ENCODE measurements around the gene RNU7-1.

DNA sequence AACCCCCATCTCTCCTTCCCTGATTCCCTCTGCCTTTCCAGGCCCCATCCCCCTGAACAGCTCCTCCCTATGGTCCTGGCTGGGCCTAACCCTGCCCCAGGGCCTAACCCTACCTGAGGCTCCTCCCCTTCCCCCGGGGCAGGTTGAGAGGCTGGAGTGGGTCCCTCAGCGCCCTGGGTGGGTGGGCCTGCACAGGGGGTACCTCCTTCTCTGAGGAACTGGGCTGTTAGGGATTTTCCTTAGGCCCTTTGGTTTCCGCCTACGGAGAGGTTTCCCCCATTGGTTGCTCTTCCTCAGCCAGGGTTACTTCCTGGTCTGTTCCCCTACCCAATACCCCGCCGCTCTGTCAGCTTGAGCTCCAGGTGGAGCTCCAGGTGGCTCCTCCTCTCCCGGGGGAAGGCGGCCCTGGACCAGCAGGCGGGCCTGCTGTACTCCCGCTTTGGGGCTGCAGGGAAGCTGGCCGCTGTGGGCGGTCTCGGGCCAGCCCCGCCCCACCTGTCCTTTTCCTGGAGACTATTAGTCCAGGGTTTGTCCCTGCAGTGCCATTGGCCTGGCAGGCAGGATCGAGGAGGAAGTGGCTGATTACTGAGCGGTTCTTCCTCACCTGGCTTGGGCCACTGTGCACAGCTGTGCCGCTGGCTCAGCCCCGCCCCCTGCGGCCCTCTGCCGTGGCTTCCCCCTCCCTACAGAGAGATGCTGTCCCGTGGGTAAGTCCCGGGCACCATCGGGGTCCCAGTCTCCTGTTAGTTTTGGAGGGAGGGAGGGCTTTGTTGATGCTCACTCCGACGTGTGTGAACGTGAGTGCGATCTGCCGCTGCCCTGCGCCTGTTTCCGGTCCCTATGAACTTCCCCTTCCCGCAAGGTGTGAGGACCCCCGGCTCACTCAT, 2.7 kb downstream of the RNU7-1 start:
- TF ChIP-seq, protein P1, sequence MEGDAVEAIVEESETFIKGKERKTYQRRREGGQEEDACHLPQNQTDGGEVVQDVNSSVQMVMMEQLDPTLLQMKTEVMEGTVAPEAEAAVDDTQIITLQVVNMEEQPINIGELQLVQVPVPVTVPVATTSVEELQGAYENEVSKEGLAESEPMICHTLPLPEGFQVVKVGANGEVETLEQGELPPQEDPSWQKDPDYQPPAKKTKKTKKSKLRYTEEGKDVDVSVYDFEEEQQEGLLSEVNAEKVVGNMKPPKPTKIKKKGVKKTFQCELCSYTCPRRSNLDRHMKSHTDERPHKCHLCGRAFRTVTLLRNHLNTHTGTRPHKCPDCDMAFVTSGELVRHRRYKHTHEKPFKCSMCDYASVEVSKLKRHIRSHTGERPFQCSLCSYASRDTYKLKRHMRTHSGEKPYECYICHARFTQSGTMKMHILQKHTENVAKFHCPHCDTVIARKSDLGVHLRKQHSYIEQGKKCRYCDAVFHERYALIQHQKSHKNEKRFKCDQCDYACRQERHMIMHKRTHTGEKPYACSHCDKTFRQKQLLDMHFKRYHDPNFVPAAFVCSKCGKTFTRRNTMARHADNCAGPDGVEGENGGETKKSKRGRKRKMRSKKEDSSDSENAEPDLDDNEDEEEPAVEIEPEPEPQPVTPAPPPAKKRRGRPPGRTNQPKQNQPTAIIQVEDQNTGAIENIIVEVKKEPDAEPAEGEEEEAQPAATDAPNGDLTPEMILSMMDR (IDR thresholded peaks at IDR 0.05), result no peak
- TF ChIP-seq POLR2A (IDR thresholded peaks at IDR 0.05) (no peak), EP300 (IDR thresholded peaks at IDR 0.05) (no peak)

Data from ovary (tissue), 3 donors.